Caco-2 (cell line): ENCODE results near the gene LKAAEAR1. TPM values are rescaled to one million over a fixed set of nuclear protein-coding genes. Genes with fewer than 3 reads are reported as not detected.
A peak's percentile ranks its signal among the peaks of the same experiment; 100 is the strongest.

Experiments
- BruUV-seq: library from RNA; stranded (reverse); fragments of 400-500 nt; replicated peaks from 2 replicates; lab custom pipeline; 2021; lab: Mats Ljungman, UMichigan
- CTCF ChIA-PET: fragments of 300-600 bp; sonication (Branson Sonifier 250); formaldehyde crosslinking; loops from one replicate; lab custom pipeline; 2022; ENCODE audit warnings: antibody characterized with exemption; lab: Charles Lee
- POLR2A ChIA-PET: fragments of 300-600 bp; sonication (Branson Sonifier 250); formaldehyde crosslinking; loops from one replicate; lab custom pipeline; 2022; ENCODE audit warnings: antibody characterized with exemption; lab: Charles Lee
- DNase-seq, 2 experiments: peaks; one replicate each; pipeline versions ENCODE4 v3.0.0 to v3.0.0-alpha.2; 2020 to 2022
- H3K27me3 ChIP-seq: replicated peaks from 2 replicates; pipeline ENCODE4 v1.6.0; 2011; ENCODE audit warnings: low read length; ENCODE audit not compliant: control insufficient read depth, insufficient read depth
- H3K36me3 ChIP-seq: 2 replicates; pipeline ENCODE4 v1.5.1; 2011; ENCODE audit warnings: low read length; ENCODE audit not compliant: control insufficient read depth, insufficient read depth
- H3K4me1 ChIP-seq: fragments of 250-450 bp; sonication (Bioruptor Pico); 2 replicates; pipeline ENCODE4 v1.5.1; 2020; ENCODE audit warnings: mild to moderate bottlenecking
- H3K4me3 ChIP-seq: 2 replicates; pipeline ENCODE4 v1.5.1; 2011; ENCODE audit warnings: low read depth, mild to moderate bottlenecking, control low read depth, low read length
- H3K9me3 ChIP-seq: fragments of 250-450 bp; sonication (Bioruptor Pico); 2 replicates; pipeline ENCODE4 v1.5.1; 2020; ENCODE audit warnings: mild to moderate bottlenecking, moderate library complexity
- H3K27ac Mint-ChIP-seq: one replicate; pipeline ENCODE4 v1.8.0; 2022; ENCODE audit warnings: mixed read lengths; ENCODE audit not compliant: unreplicated experiment
- H3K27me3 Mint-ChIP-seq: one replicate; pipeline ENCODE4 v1.8.0; 2022; ENCODE audit warnings: mixed read lengths; ENCODE audit not compliant: insufficient read depth, unreplicated experiment
- H3K36me3 Mint-ChIP-seq: one replicate; pipeline ENCODE4 v1.8.0; 2022; ENCODE audit warnings: mild to moderate bottlenecking, mixed read lengths; ENCODE audit not compliant: insufficient read depth, unreplicated experiment
- H3K4me1 Mint-ChIP-seq: one replicate; pipeline ENCODE4 v1.8.0; 2022; ENCODE audit warnings: low read depth, mixed read lengths; ENCODE audit not compliant: unreplicated experiment
- H3K4me3 Mint-ChIP-seq: one replicate; pipeline ENCODE4 v1.8.0; 2022; ENCODE audit warnings: mild to moderate bottlenecking, moderate library complexity, mixed read lengths; ENCODE audit not compliant: unreplicated experiment
- H3K9me3 Mint-ChIP-seq: one replicate; pipeline ENCODE4 v1.8.0; 2022; ENCODE audit warnings: mixed read lengths; ENCODE audit not compliant: unreplicated experiment
- intact Hi-C: fragments of 100-400 bp; cut with micrococcal nuclease; formaldehyde crosslinking; loops from one replicate; pipeline ENCODE4 v1.10.0; 2022; ENCODE audit not compliant: unreplicated experiment
- total RNA-seq: library from RNA; stranded (reverse); gene quantifications from 2 replicates; pipeline ENCODE4 v1.2.3, GENCODE V29; 2022
- TF ChIP-seq, protein P1 (sequence below), 2 experiments: fragments of 200-600 bp in 1 of 2; IDR thresholded peaks; 1 replicate in 1 of 2; 2 replicates in 1 of 2; pipeline versions ENCODE4 v1.5.1 to v1.8.0; 2011 to 2022; ENCODE audit warnings: antibody characterized with exemption in 1 of 2, control low read depth in 1 of 2, inconsistent platforms in 1 of 2, low read depth in 1 of 2, low read length in 1 of 2, mild to moderate bottlenecking in 1 of 2, moderate library complexity in 1 of 2; ENCODE audit not compliant: insufficient read depth in 1 of 2, severe bottlenecking in 1 of 2, unreplicated experiment in 1 of 2

LKAAEAR1 gene
- total RNA-seq, 1 experiment from 2014 or later, result not detected

GRCh38 chr20:64062276-64062595 is 22.0 kb downstream of the LKAAEAR1 start:
- intact Hi-C loops, result loop anchor here (2.0 to 10.0 kb wide), 3 partner anchors 17 to 167 kb away; partner anchors contain the start of genes DNAJC5, PRPF6 and RGS19
- ChIA-PET CTCF (interaction anchor here (0.9 to 6.2 kb wide), 16 partner anchors 8 to 525 kb away, joined by 3 to 101 read pairs (median 6); partner anchors contain the start of genes C20orf204, LKAAEAR1, OPRL1 and PRPF6), POLR2A (interaction anchor here (0.6 to 1.9 kb wide), 11 partner anchors 10 to 541 kb away, joined by 3 to 11 read pairs (median 6); partner anchors contain the start of genes OPRL1, PPDPF, RGS19 and SAMD10)
- Mint-ChIP-seq H3K27ac (peak overlapping the region; percentile 16), H3K27me3 (no peaks in the 10 kb centered on the region), H3K4me1 (peaks cover 28% of the 10 kb centered on the region), H3K36me3 (no peaks in the 10 kb centered on the region), H3K9me3 (no peaks in the 10 kb centered on the region), H3K4me3 (peak overlapping the region; percentile 81)
- Histone ChIP-seq H3K27me3 (no peaks in the 10 kb centered on the region), H3K4me1 (peaks cover 28% of the 10 kb centered on the region), H3K36me3 (no peaks in the 10 kb centered on the region), H3K4me3 (peak overlapping the region; percentile 74), H3K9me3 (no peaks in the 10 kb centered on the region)
- no peak for DNase-seq
- BruUV-seq, result TSS peak; percentile 93
- TF ChIP-seq, protein P1, sequence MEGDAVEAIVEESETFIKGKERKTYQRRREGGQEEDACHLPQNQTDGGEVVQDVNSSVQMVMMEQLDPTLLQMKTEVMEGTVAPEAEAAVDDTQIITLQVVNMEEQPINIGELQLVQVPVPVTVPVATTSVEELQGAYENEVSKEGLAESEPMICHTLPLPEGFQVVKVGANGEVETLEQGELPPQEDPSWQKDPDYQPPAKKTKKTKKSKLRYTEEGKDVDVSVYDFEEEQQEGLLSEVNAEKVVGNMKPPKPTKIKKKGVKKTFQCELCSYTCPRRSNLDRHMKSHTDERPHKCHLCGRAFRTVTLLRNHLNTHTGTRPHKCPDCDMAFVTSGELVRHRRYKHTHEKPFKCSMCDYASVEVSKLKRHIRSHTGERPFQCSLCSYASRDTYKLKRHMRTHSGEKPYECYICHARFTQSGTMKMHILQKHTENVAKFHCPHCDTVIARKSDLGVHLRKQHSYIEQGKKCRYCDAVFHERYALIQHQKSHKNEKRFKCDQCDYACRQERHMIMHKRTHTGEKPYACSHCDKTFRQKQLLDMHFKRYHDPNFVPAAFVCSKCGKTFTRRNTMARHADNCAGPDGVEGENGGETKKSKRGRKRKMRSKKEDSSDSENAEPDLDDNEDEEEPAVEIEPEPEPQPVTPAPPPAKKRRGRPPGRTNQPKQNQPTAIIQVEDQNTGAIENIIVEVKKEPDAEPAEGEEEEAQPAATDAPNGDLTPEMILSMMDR (IDR thresholded peaks at IDR 0.05; ENCODE audit: insufficient read depth in 1 of 2, low read depth in 1 of 2, low read length in 1 of 2, severe bottlenecking in 1 of 2, unreplicated experiment in 1 of 2), result no peak

- POLR2A ChIA-PET, result no interaction called here
- no peaks in the 10 kb centered on the region for H3K27me3 Mint-ChIP-seq
- H3K36me3 Mint-ChIP-seq, result peaks cover 6% of the 10 kb centered on the region
- H3K36me3 ChIP-seq, result no peaks in the 10 kb centered on the region
- peaks cover 9% of the 10 kb centered on the region for H3K4me1 Mint-ChIP-seq
- no TSS peak for BruUV-seq
- no peaks in the 10 kb centered on the region for H3K27me3 ChIP-seq
- no peaks in the 10 kb centered on the region for H3K9me3 ChIP-seq
- H3K4me1 ChIP-seq, result peaks cover 21% of the 10 kb centered on the region
- no peaks in the 10 kb centered on the region for H3K9me3 Mint-ChIP-seq
- no peak overlapping the region for H3K4me3 Mint-ChIP-seq
- TF ChIP-seq, protein P1 (IDR thresholded peaks at IDR 0.05; ENCODE audit: insufficient read depth in 1 of 2, low read depth in 1 of 2, low read length in 1 of 2, severe bottlenecking in 1 of 2, unreplicated experiment in 1 of 2), result no peak
- DNase-seq, result no peak
- H3K4me3 ChIP-seq, result no peak overlapping the region
- H3K27ac Mint-ChIP-seq, result no peak overlapping the region
- intact Hi-C loops, result no loop called here
- CTCF ChIA-PET, result interaction anchor here (0.6 to 6.2 kb wide), 3 partner anchors 20 to 78 kb away, joined by 3 to 101 read pairs (median 10); partner anchors contain the start of gene C20orf204
Observed at GRCh38 chr20:64058536-64058935, 25.7 kb downstream of the LKAAEAR1 start.

DNA sequence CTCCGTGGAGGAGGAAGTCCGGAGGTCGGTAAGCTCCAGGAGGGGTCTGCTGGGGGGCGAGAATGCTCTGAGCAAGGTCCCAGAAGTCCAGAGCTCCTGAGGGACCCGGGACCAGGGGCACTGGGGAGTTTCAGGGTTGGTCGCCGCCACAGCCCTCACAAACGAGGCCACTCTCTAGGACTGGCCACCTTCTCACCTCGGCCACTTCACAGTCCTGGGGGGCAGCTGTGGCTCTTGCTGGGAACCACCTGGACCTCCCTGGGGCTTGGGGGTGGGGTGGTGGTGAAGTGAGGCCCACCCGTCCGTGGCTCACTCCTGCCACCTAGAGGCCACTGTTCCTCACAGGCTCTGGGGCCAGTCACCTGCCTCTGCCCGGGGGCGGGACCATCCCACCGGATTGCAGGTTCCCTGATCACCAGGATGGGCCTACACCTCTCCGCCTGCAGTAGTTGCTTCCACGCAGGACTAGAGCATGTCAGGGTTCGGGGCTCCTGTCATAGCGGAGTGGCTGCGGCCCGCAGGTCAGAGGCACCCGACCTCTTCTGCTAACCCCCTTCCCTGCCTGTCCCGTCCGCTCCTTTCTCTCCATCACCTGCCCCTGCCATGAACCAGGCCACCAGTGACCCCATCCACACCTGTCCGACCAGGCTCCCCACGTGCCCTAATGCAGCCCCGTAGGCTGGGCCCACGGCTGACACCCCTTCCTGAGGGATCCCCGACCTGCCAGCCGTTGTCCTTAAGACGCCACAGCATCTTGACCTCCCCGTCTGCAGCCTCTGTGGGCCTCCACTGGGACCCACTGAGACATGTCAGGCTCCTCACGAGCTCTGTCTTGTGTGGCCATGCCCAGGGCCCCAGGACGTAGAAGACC is 26.3 kb downstream of the LKAAEAR1 start:
- Histone ChIP-seq H3K9me3 (no peaks in the 10 kb centered on the region), H3K4me3 (no peak overlapping the region), H3K27me3 (no peaks in the 10 kb centered on the region), H3K4me1 (peaks cover 20% of the 10 kb centered on the region), H3K36me3 (no peaks in the 10 kb centered on the region)
- Mint-ChIP-seq H3K4me1 (peaks cover 7% of the 10 kb centered on the region), H3K4me3 (no peak overlapping the region), H3K36me3 (peaks cover 6% of the 10 kb centered on the region), H3K9me3 (no peaks in the 10 kb centered on the region), H3K27me3 (no peaks in the 10 kb centered on the region), H3K27ac (no peak overlapping the region)
- ChIA-PET CTCF (interaction anchor here (0.6 to 6.2 kb wide), 8 partner anchors 9 to 520 kb away, joined by 3 to 101 read pairs (median 4); partner anchors contain the start of genes C20orf204, PRPF6, SAMD10 and TPD52L2), POLR2A (interaction anchor here (1.0 kb wide), 1 partner anchor 18 kb away, joined by 4 read pairs; no protein-coding TSS in a partner anchor)
- BruUV-seq, result no TSS peak
- TF ChIP-seq, protein P1 (IDR thresholded peaks at IDR 0.05; ENCODE audit: insufficient read depth in 1 of 2, low read depth in 1 of 2, low read length in 1 of 2, severe bottlenecking in 1 of 2, unreplicated experiment in 1 of 2), result peak; percentile 99
- intact Hi-C loops, result loop anchor here (1.0 to 2.0 kb wide), 3 partner anchors 19 to 79 kb away; partner anchors contain the start of gene SAMD10
- peak; percentile 94 to 98 for DNase-seq
